GM12878 (cell line): ENCODE measurements around the gene CMYA5. TPM values are rescaled to one million over a fixed set of nuclear protein-coding genes. Genes with fewer than 3 reads are reported as not detected.

ENCODE experiments used
- ATAC-seq: fragments of 200-7000 bp; cut with Tn5 transposase; 3 replicates; pipeline ENCODE4 v1.9.1; 2020; ENCODE audit warnings: mild to moderate bottlenecking, moderate library complexity
- BruUV-seq: library from RNA; stranded (reverse); fragments of 400-500 nt; replicated peaks from 2 replicates; lab custom pipeline; 2021; lab: Mats Ljungman, UMichigan
- CTCF ChIA-PET: fragments of 300-600 bp; sonication (Branson Sonifier 250); formaldehyde crosslinking; extraction: SDS; loops from one replicate; lab custom pipeline; 2021; ENCODE audit warnings: inconsistent platforms; lab: Yijun Ruan, JAX
- POLR2A ChIA-PET: fragments of 350-600 bp; formaldehyde crosslinking; extraction: SDS; loops from one replicate; lab custom pipeline; 2021; ENCODE audit warnings: inconsistent platforms; lab: Charles Lee
- RAD21 ChIA-PET: fragments of 300-600 bp; sonication (Branson Sonifier 250); formaldehyde crosslinking; loops from one replicate; lab custom pipeline; 2023; ENCODE audit warnings: antibody characterized with exemption; ENCODE audit not compliant: unreplicated experiment; lab: Charles Lee
- SMC1A ChIA-PET: fragments of 300-600 bp; sonication (Branson Sonifier 250); formaldehyde crosslinking; loops from one replicate; lab custom pipeline; 2023; ENCODE audit not compliant: unreplicated experiment, uncharacterized antibody; lab: Charles Lee
- DNase-seq: peaks from one replicate; pipeline ENCODE4 v3.0.0-alpha.2; 2011; ENCODE audit warnings: low read depth, low spot score
- FAIRE-seq: peaks from 3 replicates; lab custom pipeline; 2011; peaks lifted over from hg19 to GRCh38; lab: Jason Lieb, UNC
- H2AFZ ChIP-seq: 2 replicates; pipeline ENCODE4 v1.6.0; 2011; ENCODE audit warnings: low read depth, low read length, control low read depth; ENCODE audit not compliant: control insufficient read depth
- H3K27ac ChIP-seq: 2 replicates; pipeline ENCODE4 v1.5.1; 2011; ENCODE audit warnings: control low read depth; ENCODE audit not compliant: control insufficient read depth, insufficient read depth
- H3K27me3 ChIP-seq, 2 experiments: replicated peaks in 1 of 2; 2 replicates each; pipeline versions ENCODE4 v1.6.0 to v1.6.1; 2011; ENCODE audit warnings: low read length in 1 of 2; ENCODE audit not compliant: control insufficient read depth in 2 of 2, insufficient read depth in 2 of 2
- H3K36me3 ChIP-seq, 2 experiments: 2 replicates each; pipeline ENCODE4 v1.5.1; 2011; ENCODE audit warnings: low read length in 1 of 2; ENCODE audit not compliant: control insufficient read depth in 2 of 2, insufficient read depth in 2 of 2
- H3K4me1 ChIP-seq: 2 replicates; pipeline ENCODE4 v1.6.1; 2011; ENCODE audit warnings: mild to moderate bottlenecking, low read length, moderate library complexity, mixed read lengths; ENCODE audit not compliant: control insufficient read depth, insufficient read depth
- H3K4me2 ChIP-seq: 2 replicates; pipeline ENCODE4 v1.6.0; 2011; ENCODE audit warnings: control low read depth; ENCODE audit not compliant: control insufficient read depth, insufficient read depth
- H3K4me3 ChIP-seq: fragments of 200-600 bp; sonication (generic); 2 replicates; pipeline ENCODE4 v1.5.1; 2016
- H3K79me2 ChIP-seq: 2 replicates; pipeline ENCODE4 v1.6.0; 2011; ENCODE audit warnings: low read length; ENCODE audit not compliant: control insufficient read depth, insufficient read depth
- H3K9ac ChIP-seq: 2 replicates; pipeline ENCODE4 v1.8.0; 2011; ENCODE audit warnings: low read length, control low read depth, mixed read lengths; ENCODE audit not compliant: control insufficient read depth, insufficient read depth
- H3K9me3 ChIP-seq: replicated peaks from 3 replicates; pipeline ENCODE4 v1.5.1; 2011; ENCODE audit warnings: mild to moderate bottlenecking, low read length; ENCODE audit not compliant: control insufficient read depth, insufficient read depth
- H4K20me1 ChIP-seq: 2 replicates; pipeline ENCODE4 v1.6.0; 2011; ENCODE audit not compliant: control insufficient read depth, insufficient read depth
- CREM ChIP-seq: IDR thresholded peaks from 2 replicates; pipeline ENCODE4 v1.6.1; 2014; ENCODE audit warnings: antibody characterized with exemption, low read depth
- DPF2 ChIP-seq: fragments of 450-650 bp; IDR thresholded peaks from 2 replicates; pipeline ENCODE4 v1.6.1; 2017; ENCODE audit warnings: mild to moderate bottlenecking
- JUNB ChIP-seq: IDR thresholded peaks from 2 replicates; pipeline ENCODE4 v1.6.1; 2016; ENCODE audit warnings: antibody characterized with exemption, mild to moderate bottlenecking
- PAX8 ChIP-seq: fragments of 450-650 bp; IDR thresholded peaks from 2 replicates; pipeline ENCODE4 v1.6.1; 2017; ENCODE audit warnings: mild to moderate bottlenecking, moderate library complexity
- POLR2A ChIP-seq: IDR thresholded peaks from 2 replicates; pipeline ENCODE4 v1.6.1; 2011; ENCODE audit warnings: low read depth, mild to moderate bottlenecking, low read length
- SPI1 ChIP-seq: IDR thresholded peaks from 2 replicates; pipeline ENCODE4 v1.6.1; 2011; ENCODE audit warnings: low read depth, mild to moderate bottlenecking, low read length, moderate library complexity, borderline replicate concordance; ENCODE audit not compliant: insufficient read depth
- USF1 ChIP-seq: IDR thresholded peaks from 2 replicates; pipeline ENCODE4 v1.6.1; 2011; ENCODE audit warnings: borderline replicate concordance, low read depth, mild to moderate bottlenecking, moderate library complexity, mixed read lengths, low read length; ENCODE audit not compliant: insufficient read depth; ENCODE audit errors: extremely low read length
- ZBTB4 ChIP-seq: fragments of 450-650 bp; formaldehyde crosslinking; IDR thresholded peaks from 2 replicates; pipeline ENCODE4 v1.4.0; 2022; ENCODE audit warnings: mild to moderate bottlenecking, moderate library complexity
- WGBS: methylation state at CpG from one replicate; pipeline ENCODE4 v1.1.6; 2016; ENCODE audit warnings: low lambda C conversion rate; ENCODE audit not compliant: insufficient replicate concordance, insufficient coverage; ENCODE audit errors: missing lambda C conversion rate; 5-methylcytosine and 5-hydroxymethylcytosine counted together
- in situ Hi-C: fragments of 300-500 bp; cut with MboI; formaldehyde crosslinking; loops from 9 replicates; pipeline ENCODE4 v1.14.3; 2018; ENCODE audit warnings: mixed read lengths
- intact Hi-C: fragments of 100-400 bp; cut with micrococcal nuclease; formaldehyde crosslinking; loops from one replicate; pipeline ENCODE4 v1.14.2; 2022; ENCODE audit not compliant: unreplicated experiment
- polyA plus RNA-seq, 11 experiments: library from polyadenylated mRNA; depleted of rRNA in 4 of 11; unstranded in 6 of 11; stranded (reverse) in 5 of 11; fragments of >200 nt; fragmentation: Nextera tagmentation in 4 of 11; fragmentation: Illumina TruSeq in 1 of 11; extraction: Ambion mirVana in 4 of 11; extraction: Trizol in 1 of 11; gene quantifications; 1 replicate in 1 of 11; 2 replicates in 10 of 11; pipeline versions ENCODE4 v1.2.1 to v1.2.3, GENCODE V29; 2011 to 2016; ENCODE audit warnings: inconsistent platforms in 2 of 11, missing spikeins in 2 of 11, low read depth in 1 of 11
- total RNA-seq, 4 experiments: library from RNA; depleted of rRNA in 3 of 4; stranded (reverse); fragments of >200 nt in 3 of 4; fragmentation: Illumina TruSeq in 1 of 4; extraction: Trizol in 1 of 4; gene quantifications; 2 replicates each; pipeline versions ENCODE4 v1.2.1 to v1.2.3, GENCODE V29; 2013 to 2021
- TF ChIP-seq, protein P1 (sequence below): fragments of 450-650 bp; IDR thresholded peaks from 2 replicates; pipeline ENCODE4 v1.6.1; 2017; ENCODE audit warnings: mild to moderate bottlenecking, moderate library complexity

The CMYA5 gene
- total and polyA plus RNA-seq, 10 of the 15 experiments (the other 5 are each of a cell fraction or from before 2014, with no cell fraction given): 0.01 to 0.34 (median 0.16) TPM; not detected in 1

GRCh38 chr5:79727451-79728355 is 38.1 kb downstream of the CMYA5 start:
- no peak overlapping the region for H3K27ac ChIP-seq
- ATAC-seq: no peak
- intact Hi-C loops (no loop called here), in situ Hi-C loops (no loop called here)
- no peak for DNase-seq
- no peak overlapping the region for H2AFZ ChIP-seq
- no peak for FAIRE-seq
- no peaks in the 10 kb centered on the region for H3K79me2 ChIP-seq
- BruUV-seq: no TSS peak
- H3K9ac ChIP-seq: no peak overlapping the region
- H3K4me3 ChIP-seq: no peak overlapping the region
- peaks cover 0 to 1% of the 10 kb centered on the region in 2 experiments; a peak in 1 of 4 replicates for H3K27me3 ChIP-seq
- WGBS: 68% methylated on average over 14 of the region's 14 CpGs
- H3K4me2 ChIP-seq: no peak overlapping the region
- POLR2A ChIA-PET: interaction anchor here (0.7 kb wide), 1 partner anchor 947 kb away, joined by 11 read pairs; no protein-coding TSS in a partner anchor
- RAD21 ChIA-PET: no interaction called here
- no peaks in the 10 kb centered on the region for H4K20me1 ChIP-seq
- TF ChIP-seq DPF2 (no peak), USF1 (no peak), CREM (no peak), PAX8 (no peak), JUNB (no peak), POLR2A (no peak), SPI1 (no peak), ZBTB4 (CRISPR knock-in tag) (no peak)
- TF ChIP-seq, protein P1, sequence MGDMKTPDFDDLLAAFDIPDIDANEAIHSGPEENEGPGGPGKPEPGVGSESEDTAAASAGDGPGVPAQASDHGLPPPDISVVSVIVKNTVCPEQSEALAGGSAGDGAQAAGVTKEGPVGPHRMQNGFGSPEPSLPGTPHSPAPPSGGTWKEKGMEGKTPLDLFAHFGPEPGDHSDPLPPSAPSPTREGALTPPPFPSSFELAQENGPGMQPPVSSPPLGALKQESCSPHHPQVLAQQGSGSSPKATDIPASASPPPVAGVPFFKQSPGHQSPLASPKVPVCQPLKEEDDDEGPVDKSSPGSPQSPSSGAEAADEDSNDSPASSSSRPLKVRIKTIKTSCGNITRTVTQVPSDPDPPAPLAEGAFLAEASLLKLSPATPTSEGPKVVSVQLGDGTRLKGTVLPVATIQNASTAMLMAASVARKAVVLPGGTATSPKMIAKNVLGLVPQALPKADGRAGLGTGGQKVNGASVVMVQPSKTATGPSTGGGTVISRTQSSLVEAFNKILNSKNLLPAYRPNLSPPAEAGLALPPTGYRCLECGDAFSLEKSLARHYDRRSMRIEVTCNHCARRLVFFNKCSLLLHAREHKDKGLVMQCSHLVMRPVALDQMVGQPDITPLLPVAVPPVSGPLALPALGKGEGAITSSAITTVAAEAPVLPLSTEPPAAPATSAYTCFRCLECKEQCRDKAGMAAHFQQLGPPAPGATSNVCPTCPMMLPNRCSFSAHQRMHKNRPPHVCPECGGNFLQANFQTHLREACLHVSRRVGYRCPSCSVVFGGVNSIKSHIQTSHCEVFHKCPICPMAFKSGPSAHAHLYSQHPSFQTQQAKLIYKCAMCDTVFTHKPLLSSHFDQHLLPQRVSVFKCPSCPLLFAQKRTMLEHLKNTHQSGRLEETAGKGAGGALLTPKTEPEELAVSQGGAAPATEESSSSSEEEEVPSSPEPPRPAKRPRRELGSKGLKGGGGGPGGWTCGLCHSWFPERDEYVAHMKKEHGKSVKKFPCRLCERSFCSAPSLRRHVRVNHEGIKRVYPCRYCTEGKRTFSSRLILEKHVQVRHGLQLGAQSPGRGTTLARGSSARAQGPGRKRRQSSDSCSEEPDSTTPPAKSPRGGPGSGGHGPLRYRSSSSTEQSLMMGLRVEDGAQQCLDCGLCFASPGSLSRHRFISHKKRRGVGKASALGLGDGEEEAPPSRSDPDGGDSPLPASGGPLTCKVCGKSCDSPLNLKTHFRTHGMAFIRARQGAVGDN: no peak
- TF ChIP-seq, all 136 proteins: peak for 0
- no peaks in the 10 kb centered on the region for H3K36me3 ChIP-seq
- ChIA-PET SMC1A (interaction anchor here (0.7 kb wide), 1 partner anchor 68 kb away, joined by 3 read pairs; no protein-coding TSS in a partner anchor), CTCF (no interaction called here)
- no peaks in the 10 kb centered on the region for H3K4me1 ChIP-seq
- no peaks in the 10 kb centered on the region for H3K9me3 ChIP-seq
